ENCODE measurements around the gene ZNF770.

The ZNF770 gene

GRCh38 chr15:34988027-34988902 lies at the start of gene ZNF770:
ZNF770 (minus strand) TSS chr15:34988287; CDS start chr15:34983434, 4,853 bp downstream.
- peak; percentile 88 for DNase-seq

- no peak for DNase-seq
These were observed 40.3 kb upstream of the ZNF770 start for GRCh38 chr15:35028235-35028984.

GRCh38 chr15:35023804-35024203 lies 35.7 kb upstream of the ZNF770 start:
- no peak for DNase-seq

GRCh38 chr15:35020974-35021373 lies 32.9 kb upstream of the ZNF770 start:
- no peak for DNase-seq

- no peak for DNase-seq
These were observed 31.6 kb upstream of the ZNF770 start for GRCh38 chr15:35019404-35020327.

GRCh38 chr15:35014241-35014640 lies 26.2 kb upstream of the ZNF770 start:
- no peak for DNase-seq

- DNase-seq: no peak
These were observed 25.3 kb upstream of the ZNF770 start for GRCh38 chr15:35013370-35013769.

- no peak for DNase-seq
These were observed 19.3 kb upstream of the ZNF770 start for GRCh38 chr15:35007397-35007796.

- no peak for DNase-seq
These were observed 17.8 kb upstream of the ZNF770 start for GRCh38 chr15:35005933-35006332.

- no peak for DNase-seq
These were observed 15.8 kb upstream of the ZNF770 start for GRCh38 chr15:35003928-35004327.

GRCh38 chr15:35000511-35000910 lies 12.4 kb upstream of the ZNF770 start:
- DNase-seq: no peak

- no peak for DNase-seq
These were observed 11.8 kb upstream of the ZNF770 start for GRCh38 chr15:34999906-35000305.

GRCh38 chr15:34994925-34995324 lies 6.8 kb upstream of the ZNF770 start:
- no peak for DNase-seq

GRCh38 chr15:34993877-34994276 lies 5.8 kb upstream of the ZNF770 start:
- DNase-seq: no peak

GRCh38 chr15:34993412-34993811 lies 5.3 kb upstream of the ZNF770 start:
- no peak for DNase-seq

- no peak for DNase-seq
These were observed 469 bp downstream of the ZNF770 start for GRCh38 chr15:34987609-34988026.

GRCh38 chr15:34986771-34987480 lies 1.2 kb downstream of the ZNF770 start:
- DNase-seq: no peak

GRCh38 chr15:34986326-34986725 lies 1.8 kb downstream of the ZNF770 start:
- DNase-seq: no peak

GRCh38 chr15:34984889-34985630 lies 3.0 kb downstream of the ZNF770 start:
- no peak for DNase-seq

- DNase-seq: no peak
These were observed 11.3 kb downstream of the ZNF770 start for GRCh38 chr15:34976743-34977142.

- DNase-seq: no peak
These were observed 12.0 kb downstream of the ZNF770 start for GRCh38 chr15:34976073-34976472.
